ENCODE data around the gene DYRK4. TPM values are rescaled to one million over a fixed set of nuclear protein-coding genes. Genes with fewer than 3 reads are reported as not detected.

Gene DYRK4
- total and polyA plus RNA-seq, 2 of the 13 experiments (the other 11 are each of a cell fraction or from before 2014, with no cell fraction given): 29.4 to 40.2 TPM

DNA sequence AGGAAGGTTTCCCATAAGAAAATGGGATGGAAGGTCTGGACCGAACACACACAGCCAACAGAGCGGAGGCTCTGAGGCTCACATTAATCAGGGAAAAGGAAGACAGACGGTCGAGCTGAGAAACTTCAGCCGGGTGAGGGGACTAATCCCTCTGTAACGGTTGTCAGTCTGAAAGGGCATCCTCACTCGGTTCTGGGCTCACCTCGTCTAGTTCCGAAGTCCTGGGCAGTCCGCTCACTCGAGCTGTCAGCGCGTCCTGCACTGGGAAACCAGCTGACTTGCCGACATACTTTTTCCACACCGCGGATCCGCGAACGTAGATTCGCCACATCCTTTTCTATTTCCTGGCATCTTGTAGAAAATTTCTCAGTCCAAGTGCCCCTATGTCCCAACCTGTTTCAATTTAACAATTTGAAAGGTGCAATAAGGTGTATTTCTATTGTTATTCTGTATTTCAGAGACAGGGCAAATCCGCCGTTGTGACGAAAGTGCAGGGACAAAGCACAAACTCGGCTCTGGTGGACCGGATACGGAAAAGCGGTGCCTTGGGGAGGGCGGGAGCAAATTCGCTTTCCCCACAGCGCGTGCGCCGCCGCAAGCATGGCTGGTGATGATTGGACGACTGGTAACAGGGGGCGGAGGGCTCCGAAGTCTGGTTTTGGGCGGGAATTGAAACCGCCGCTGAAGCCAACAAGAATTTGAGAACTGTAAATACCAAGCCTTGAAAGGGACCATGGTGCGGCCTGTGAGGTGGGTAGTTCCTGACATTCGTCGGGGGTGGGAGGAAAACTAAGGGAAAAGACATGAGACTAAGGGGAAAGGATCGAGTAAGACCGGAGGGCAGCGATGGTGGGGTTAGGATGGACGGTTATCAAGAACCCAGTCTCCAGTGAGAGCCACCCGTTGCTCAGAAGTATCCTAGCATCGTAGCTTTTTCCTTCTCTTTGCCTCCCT is 23.5 kb upstream of the DYRK4 start, which contains the start of gene RAD51AP1 (continued):
- TF ChIP-seq FOSL1 (CRISPR knock-in tag; IDR thresholded peaks at IDR 0.05; ENCODE audit: borderline replicate concordance): no peak
- no peak for TF ChIP-seq HNRNPUL1 (IDR thresholded peaks at IDR 0.05; ENCODE audit: low read depth, low read length)
- TF ChIP-seq, protein P1, sequence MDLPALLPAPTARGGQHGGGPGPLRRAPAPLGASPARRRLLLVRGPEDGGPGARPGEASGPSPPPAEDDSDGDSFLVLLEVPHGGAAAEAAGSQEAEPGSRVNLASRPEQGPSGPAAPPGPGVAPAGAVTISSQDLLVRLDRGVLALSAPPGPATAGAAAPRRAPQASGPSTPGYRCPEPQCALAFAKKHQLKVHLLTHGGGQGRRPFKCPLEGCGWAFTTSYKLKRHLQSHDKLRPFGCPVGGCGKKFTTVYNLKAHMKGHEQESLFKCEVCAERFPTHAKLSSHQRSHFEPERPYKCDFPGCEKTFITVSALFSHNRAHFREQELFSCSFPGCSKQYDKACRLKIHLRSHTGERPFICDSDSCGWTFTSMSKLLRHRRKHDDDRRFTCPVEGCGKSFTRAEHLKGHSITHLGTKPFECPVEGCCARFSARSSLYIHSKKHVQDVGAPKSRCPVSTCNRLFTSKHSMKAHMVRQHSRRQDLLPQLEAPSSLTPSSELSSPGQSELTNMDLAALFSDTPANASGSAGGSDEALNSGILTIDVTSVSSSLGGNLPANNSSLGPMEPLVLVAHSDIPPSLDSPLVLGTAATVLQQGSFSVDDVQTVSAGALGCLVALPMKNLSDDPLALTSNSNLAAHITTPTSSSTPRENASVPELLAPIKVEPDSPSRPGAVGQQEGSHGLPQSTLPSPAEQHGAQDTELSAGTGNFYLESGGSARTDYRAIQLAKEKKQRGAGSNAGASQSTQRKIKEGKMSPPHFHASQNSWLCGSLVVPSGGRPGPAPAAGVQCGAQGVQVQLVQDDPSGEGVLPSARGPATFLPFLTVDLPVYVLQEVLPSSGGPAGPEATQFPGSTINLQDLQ (CRISPR knock-in tag; IDR thresholded peaks at IDR 0.05): no peak
- no peak for TF ChIP-seq ZFY (CRISPR knock-in tag; IDR thresholded peaks at IDR 0.05)
- no peak for TF ChIP-seq ZNF512B (CRISPR knock-in tag; IDR thresholded peaks at IDR 0.05; ENCODE audit: borderline replicate concordance)
- TF ChIP-seq ZBTB7B (CRISPR knock-in tag; IDR thresholded peaks at IDR 0.05): peak; percentile 55; the same call in 1 of the 2 replicates
- TF ChIP-seq ZNF652 (CRISPR knock-in tag; IDR thresholded peaks at IDR 0.05; ENCODE audit: borderline replicate concordance, low read depth): no peak
- peak; percentile 52 for TF ChIP-seq GFI1 (CRISPR knock-in tag; IDR thresholded peaks at IDR 0.05; ENCODE audit: borderline replicate concordance)
- peak; percentile 60; the same call in 1 of the 2 replicates for TF ChIP-seq ZNF331 (CRISPR knock-in tag; IDR thresholded peaks at IDR 0.05)
- 0 out of 2 replicates have a peak, but pooled peaks have one; percentile 33 for TF ChIP-seq ZKSCAN5 (CRISPR knock-in tag; IDR thresholded peaks at IDR 0.05)
- TF ChIP-seq GPN1 (CRISPR knock-in tag; IDR thresholded peaks at IDR 0.05; ENCODE audit: borderline replicate concordance): no peak
- TF ChIP-seq, protein P2, sequence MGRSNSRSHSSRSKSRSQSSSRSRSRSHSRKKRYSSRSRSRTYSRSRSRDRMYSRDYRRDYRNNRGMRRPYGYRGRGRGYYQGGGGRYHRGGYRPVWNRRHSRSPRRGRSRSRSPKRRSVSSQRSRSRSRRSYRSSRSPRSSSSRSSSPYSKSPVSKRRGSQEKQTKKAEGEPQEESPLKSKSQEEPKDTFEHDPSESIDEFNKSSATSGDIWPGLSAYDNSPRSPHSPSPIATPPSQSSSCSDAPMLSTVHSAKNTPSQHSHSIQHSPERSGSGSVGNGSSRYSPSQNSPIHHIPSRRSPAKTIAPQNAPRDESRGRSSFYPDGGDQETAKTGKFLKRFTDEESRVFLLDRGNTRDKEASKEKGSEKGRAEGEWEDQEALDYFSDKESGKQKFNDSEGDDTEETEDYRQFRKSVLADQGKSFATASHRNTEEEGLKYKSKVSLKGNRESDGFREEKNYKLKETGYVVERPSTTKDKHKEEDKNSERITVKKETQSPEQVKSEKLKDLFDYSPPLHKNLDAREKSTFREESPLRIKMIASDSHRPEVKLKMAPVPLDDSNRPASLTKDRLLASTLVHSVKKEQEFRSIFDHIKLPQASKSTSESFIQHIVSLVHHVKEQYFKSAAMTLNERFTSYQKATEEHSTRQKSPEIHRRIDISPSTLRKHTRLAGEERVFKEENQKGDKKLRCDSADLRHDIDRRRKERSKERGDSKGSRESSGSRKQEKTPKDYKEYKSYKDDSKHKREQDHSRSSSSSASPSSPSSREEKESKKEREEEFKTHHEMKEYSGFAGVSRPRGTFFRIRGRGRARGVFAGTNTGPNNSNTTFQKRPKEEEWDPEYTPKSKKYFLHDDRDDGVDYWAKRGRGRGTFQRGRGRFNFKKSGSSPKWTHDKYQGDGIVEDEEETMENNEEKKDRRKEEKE (IDR thresholded peaks at IDR 0.05): no peak
- no peak for TF ChIP-seq ZBTB42 (CRISPR knock-in tag; IDR thresholded peaks at IDR 0.05)
- TF ChIP-seq ZNF333 (CRISPR knock-in tag; IDR thresholded peaks at IDR 0.05; ENCODE audit: borderline replicate concordance): 0 out of 2 replicates have a peak, but pooled peaks have one; percentile 7
- TF ChIP-seq IRF1 (CRISPR knock-in tag; IDR thresholded peaks at IDR 0.05; ENCODE audit: low read depth): no peak
- TF ChIP-seq ZNF501 (CRISPR knock-in tag; IDR thresholded peaks at IDR 0.05): peak; percentile 96
- TF ChIP-seq ZNF747 (CRISPR knock-in tag; IDR thresholded peaks at IDR 0.05; ENCODE audit: borderline replicate concordance): no peak; the same call in 1 of the 2 replicates
- no peak for TF ChIP-seq ZNF263 (CRISPR knock-in tag; IDR thresholded peaks at IDR 0.05)
- no peak for TF ChIP-seq ESRRA (CRISPR knock-in tag; IDR thresholded peaks at IDR 0.05; ENCODE audit: low read depth)
- no peak for TF ChIP-seq MLLT10 (CRISPR knock-in tag; IDR thresholded peaks at IDR 0.05)
